SK-N-SH treated with all-trans-retinoic acid at 6 μM for 48 hours (cell line): Measurements from ENCODE around the gene PTTG2.

ENCODE experiments used
- ISL1 ChIP-seq: fragments of 250-450 bp; sonication (Bioruptor Pico); IDR thresholded peaks from 2 replicates; pipeline ENCODE4 v2.1.2; 2022; ENCODE audit warnings: mild to moderate bottlenecking, moderate library complexity
- RARB ChIP-seq: fragments of 250-450 bp; sonication (Bioruptor Pico); IDR thresholded peaks from 2 replicates; pipeline ENCODE4 v1.8.0; 2021; ENCODE audit warnings: mild to moderate bottlenecking, moderate library complexity
- TF ChIP-seq, protein P1 (sequence below): fragments of 250-450 bp; sonication (Bioruptor Pico); IDR thresholded peaks from 2 replicates; pipeline ENCODE4 v1.8.0; 2020; ENCODE audit warnings: mild to moderate bottlenecking, moderate library complexity, borderline replicate concordance

- TF ChIP-seq RARB (CRISPR knock-in tag): no peak
- TF ChIP-seq, protein P1, sequence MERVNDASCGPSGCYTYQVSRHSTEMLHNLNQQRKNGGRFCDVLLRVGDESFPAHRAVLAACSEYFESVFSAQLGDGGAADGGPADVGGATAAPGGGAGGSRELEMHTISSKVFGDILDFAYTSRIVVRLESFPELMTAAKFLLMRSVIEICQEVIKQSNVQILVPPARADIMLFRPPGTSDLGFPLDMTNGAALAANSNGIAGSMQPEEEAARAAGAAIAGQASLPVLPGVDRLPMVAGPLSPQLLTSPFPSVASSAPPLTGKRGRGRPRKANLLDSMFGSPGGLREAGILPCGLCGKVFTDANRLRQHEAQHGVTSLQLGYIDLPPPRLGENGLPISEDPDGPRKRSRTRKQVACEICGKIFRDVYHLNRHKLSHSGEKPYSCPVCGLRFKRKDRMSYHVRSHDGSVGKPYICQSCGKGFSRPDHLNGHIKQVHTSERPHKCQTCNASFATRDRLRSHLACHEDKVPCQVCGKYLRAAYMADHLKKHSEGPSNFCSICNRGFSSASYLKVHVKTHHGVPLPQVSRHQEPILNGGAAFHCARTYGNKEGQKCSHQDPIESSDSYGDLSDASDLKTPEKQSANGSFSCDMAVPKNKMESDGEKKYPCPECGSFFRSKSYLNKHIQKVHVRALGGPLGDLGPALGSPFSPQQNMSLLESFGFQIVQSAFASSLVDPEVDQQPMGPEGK: no peak
- no peak for TF ChIP-seq ISL1 (CRISPR knock-in tag)
Measured at GRCh38 chr4:37956941-37957340, 3.3 kb upstream of the PTTG2 start.
